A549 (cell line): Measurements from ENCODE around the gene PPRC1. TPM values are rescaled to one million over a fixed set of nuclear protein-coding genes. Genes with fewer than 3 reads are reported as not detected.

Source experiments
- ATAC-seq, 2 experiments: fragments of 200-7000 bp in 1 of 2; fragments of >200 bp in 1 of 2; cut with Nextera tagmentation in 1 of 2; cut with Tn5 transposase in 1 of 2; 3 replicates each; pipeline versions ENCODE4 v1.8.0 to v1.9.1; 2018 to 2020; ENCODE audit warnings: mild to moderate bottlenecking in 1 of 2, moderate library complexity in 1 of 2
- CTCF ChIA-PET: fragments of 300-600 bp; sonication (Branson Sonifier 250); formaldehyde crosslinking; extraction: SDS; loops from one replicate; lab custom pipeline; 2021; ENCODE audit warnings: antibody characterized with exemption, inconsistent platforms; lab: Yijun Ruan, JAX
- POLR2A ChIA-PET: fragments of 350-600 bp; formaldehyde crosslinking; extraction: SDS; loops from one replicate; lab custom pipeline; 2021; ENCODE audit warnings: antibody characterized with exemption, inconsistent platforms; lab: Yijun Ruan, JAX
- DNase-seq, 2 experiments: peaks; one replicate each; pipeline versions ENCODE4 v3.0.0 to v3.0.0-alpha.2; 2011 to 2016; ENCODE audit warnings: low read depth in 1 of 2, low spot score in 1 of 2
- FAIRE-seq: peaks from 2 replicates; lab custom pipeline; 2011; peaks lifted over from hg19 to GRCh38; lab: Jason Lieb, UNC
- H3K27ac ChIP-seq, 2 experiments: fragments of >200 bp; sonication (Bioruptor Twin); formaldehyde crosslinking; 3 replicates each; pipeline ENCODE4 v1.5.1; 2016 to 2017
- H3K4me1 ChIP-seq: fragments of >200 bp; sonication (Bioruptor Twin); formaldehyde crosslinking; 3 replicates; pipeline ENCODE4 v1.6.1; 2016
- H3K4me2 ChIP-seq: fragments of >200 bp; sonication (Bioruptor Twin); formaldehyde crosslinking; 3 replicates; pipeline ENCODE4 v1.6.1; 2016
- H3K4me3 ChIP-seq: fragments of >200 bp; sonication (Bioruptor Twin); formaldehyde crosslinking; 3 replicates; pipeline ENCODE4 v1.5.1; 2016
- H3K9me3 ChIP-seq: fragments of >200 bp; sonication (Bioruptor Twin); formaldehyde crosslinking; 3 replicates; pipeline ENCODE4 v1.6.1; 2016
- ATOH8 ChIP-seq: fragments of 250-450 bp; sonication (Bioruptor Pico); IDR thresholded peaks from 2 replicates; pipeline ENCODE4 v1.5.0; 2020; ENCODE audit warnings: low read depth, mild to moderate bottlenecking, moderate library complexity
- CEBPB ChIP-seq, 2 experiments: fragments of >200 bp in 1 of 2; sonication (Bioruptor Twin) in 1 of 2; formaldehyde crosslinking in 1 of 2; IDR thresholded peaks; 2 replicates each; pipeline ENCODE4 v1.6.1; 2012 to 2016
- CHD2 ChIP-seq: fragments of 150-350 bp; IDR thresholded peaks from 2 replicates; pipeline ENCODE4 v1.6.1; 2014; ENCODE audit warnings: low read length; ENCODE audit not compliant: partially characterized antibody
- CHD4 ChIP-seq: fragments of 200-600 bp; sonication (generic); IDR thresholded peaks from 2 replicates; pipeline ENCODE4 v1.6.1; 2016; ENCODE audit warnings: antibody characterized with exemption, mild to moderate bottlenecking, borderline replicate concordance
- ELK1 ChIP-seq: fragments of 150-350 bp; IDR thresholded peaks from 2 replicates; pipeline ENCODE4 v1.6.1; 2014; ENCODE audit warnings: low read depth, mild to moderate bottlenecking, low read length
- FOXS1 ChIP-seq: fragments of 250-450 bp; sonication (Bioruptor Pico); IDR thresholded peaks from 2 replicates; pipeline ENCODE4 v1.5.0; 2020; ENCODE audit warnings: mild to moderate bottlenecking, moderate library complexity
- HDAC2 ChIP-seq: fragments of 200-600 bp; sonication (generic); IDR thresholded peaks from 2 replicates; pipeline ENCODE4 v1.6.1; 2016
- HOXB13 ChIP-seq: fragments of 250-450 bp; sonication (Bioruptor Pico); IDR thresholded peaks from 2 replicates; pipeline ENCODE4 v1.5.0; 2020; ENCODE audit warnings: low read depth, mild to moderate bottlenecking, moderate library complexity
- MAFK ChIP-seq: fragments of 450-650 bp; IDR thresholded peaks from 2 replicates; pipeline ENCODE4 v1.6.1; 2014; ENCODE audit not compliant: partially characterized antibody
- MAX ChIP-seq: IDR thresholded peaks from 2 replicates; pipeline ENCODE4 v1.6.1; 2012
- MYC ChIP-seq: IDR thresholded peaks from 2 replicates; pipeline ENCODE4 v1.6.1; 2012; ENCODE audit warnings: mild to moderate bottlenecking, inconsistent platforms, low read length, improper control_type of control experiment, borderline replicate concordance
- NPAS2 ChIP-seq: fragments of 250-450 bp; sonication (Bioruptor Pico); IDR thresholded peaks from 2 replicates; pipeline ENCODE4 v1.8.0; 2022; ENCODE audit warnings: mild to moderate bottlenecking, moderate library complexity, borderline replicate concordance
- NR3C1 ChIP-seq: fragments of >200 bp; sonication (Bioruptor Twin); formaldehyde crosslinking; IDR thresholded peaks from 3 replicates; pipeline ENCODE4 v1.6.1; 2017
- PHF8 ChIP-seq: fragments of 200-600 bp; sonication (generic); IDR thresholded peaks from 2 replicates; pipeline ENCODE4 v1.6.1; 2016; ENCODE audit warnings: low read depth, mild to moderate bottlenecking, antibody characterized with exemption, moderate library complexity, borderline replicate concordance
- RCOR1 ChIP-seq: fragments of 150-350 bp; IDR thresholded peaks from 2 replicates; pipeline ENCODE4 v1.6.1; 2014; ENCODE audit warnings: antibody characterized with exemption, low read length, low read depth
- REST ChIP-seq: fragments of 200-600 bp; sonication (generic); IDR thresholded peaks from 2 replicates; pipeline ENCODE4 v1.6.1; 2016; ENCODE audit warnings: antibody characterized with exemption, mild to moderate bottlenecking, moderate library complexity
- SREBF2 ChIP-seq: fragments of 450-650 bp; IDR thresholded peaks from 2 replicates; pipeline ENCODE4 v1.6.1; 2014; ENCODE audit warnings: mild to moderate bottlenecking, moderate library complexity
- TFCP2L1 ChIP-seq: fragments of 250-450 bp; sonication (Bioruptor Pico); IDR thresholded peaks from 2 replicates; pipeline ENCODE4 v1.5.0; 2021; ENCODE audit warnings: mild to moderate bottlenecking
- USF2 ChIP-seq: fragments of 450-650 bp; IDR thresholded peaks from 2 replicates; pipeline ENCODE4 v1.6.1; 2014; ENCODE audit warnings: antibody characterized with exemption
- ZFP36 ChIP-seq: fragments of 450-650 bp; IDR thresholded peaks from 2 replicates; pipeline ENCODE4 v1.6.1; 2014; ENCODE audit warnings: borderline replicate concordance; ENCODE audit not compliant: partially characterized antibody
- WGBS: methylation state at CpG from one replicate; pipeline ENCODE4 v1.1.6; 2017; ENCODE audit errors: missing lambda C conversion rate; 5-methylcytosine and 5-hydroxymethylcytosine counted together
- polyA plus RNA-seq, 4 experiments: library from polyadenylated mRNA; depleted of rRNA in 3 of 4; stranded (reverse); fragments of >200 nt; fragmentation: RNase III in 1 of 4; extraction: RNeasy Plus Mini Kit Qiagen cat#74134 plus additional on column Dnase treatment in 1 of 4; gene quantifications; 2 replicates in 3 of 4; 3 replicates in 1 of 4; pipeline ENCODE4 v1.2.3, GENCODE V29; 2011 to 2017

PPRC1 gene
- polyA plus RNA-seq, 2 of the 4 experiments (the other 2 are of a cell fraction) = 27.0 to 44.1 TPM

GRCh38 chr10:102133373-102134195 is 744 bp downstream of the PPRC1 start:
- TF ChIP-seq NR3C1 = no peak
- no peak for TF ChIP-seq ZFP36
- peak; percentile 24; the same call in 1 of the 2 replicates for TF ChIP-seq TFCP2L1 (CRISPR knock-in tag)
- TF ChIP-seq HDAC2 = no peak
- no peak for TF ChIP-seq REST
- TF ChIP-seq RCOR1 = no peak
- TF ChIP-seq HOXB13 (CRISPR knock-in tag) = no peak
- no peak for TF ChIP-seq FOXS1
- TF ChIP-seq PHF8 = peak; percentile 24; the same call in 1 of the 2 replicates
- TF ChIP-seq ATOH8 (CRISPR knock-in tag) = no peak
- peak; percentile 100 for TF ChIP-seq MYC
- TF ChIP-seq MAFK = no peak
- TF ChIP-seq MAX = peak; percentile 99
- peak; percentile 28; the same call in 1 of the 2 replicates for TF ChIP-seq NPAS2 (CRISPR knock-in tag)
- TF ChIP-seq USF2 = peak; percentile 87
- TF ChIP-seq CHD2 = peak; percentile 63
- no peak for TF ChIP-seq SREBF2
- TF ChIP-seq, all 56 proteins: peak for 7
- H3K4me3 ChIP-seq = peak overlapping the region; percentile 92
- peak overlapping the region; percentile 98 for H3K4me2 ChIP-seq
- H3K4me1 ChIP-seq = peaks cover 35% of the 10 kb centered on the region
- CTCF ChIA-PET = no interaction called here
- peak; percentile 87 to 90 for DNase-seq
- peak; percentile 72 to 74 for ATAC-seq
- FAIRE-seq = no peak
- 2% methylated on average over 26 of the region's 48 CpGs for WGBS
- no peaks in the 10 kb centered on the region for H3K9me3 ChIP-seq
- POLR2A ChIA-PET = no interaction called here
- peak overlapping the region; percentile 98 to 99 for H3K27ac ChIP-seq

- TF ChIP-seq ELK1 (no peak), FOXS1 (no peak), CEBPB (IDR thresholded peaks at IDR 0.05) (no peak), CHD4 (no peak)
- H3K4me2 ChIP-seq = peak overlapping the region; percentile 98
- H3K4me1 ChIP-seq = peaks cover 35% of the 10 kb centered on the region
- H3K9me3 ChIP-seq = no peaks in the 10 kb centered on the region
- 44% methylated on average over 2 of the region's 2 CpGs for WGBS
- FAIRE-seq (no peak), DNase-seq (no peak), ATAC-seq (no peak)
- H3K27ac ChIP-seq = peak overlapping the region; percentile 98 to 99
- peak overlapping the region; percentile 92 for H3K4me3 ChIP-seq
- POLR2A ChIA-PET = interaction anchor here (1.3 kb wide), 1 partner anchor 19 kb away, joined by 5 read pairs; no protein-coding TSS in a partner anchor
- CTCF ChIA-PET = interaction anchor here (1.6 to 2.0 kb wide), 4 partner anchors 9 to 62 kb away, joined by 5 to 6 read pairs (median 6); partner anchors contain the start of gene NOLC1
These were observed 1.6 kb downstream of the PPRC1 start for GRCh38 chr10:102134416-102134815.
